Mesenchymal stem cell (in vitro differentiated cells and primary cell): ENCODE data around the gene ARID3A.
A peak's percentile ranks its signal among the peaks of the same experiment; 100 is the strongest.

ENCODE experiments used
- DNase-seq: peaks from one replicate; pipeline ENCODE4 v3.0.0-alpha.2; 2013
- H2AFZ ChIP-seq: one replicate; pipeline ENCODE4 v1.6.1; 2013; ENCODE audit warnings: low read depth, mild to moderate bottlenecking, control low read depth, inconsistent platforms, low read length, moderate library complexity
- H2AK5ac ChIP-seq: 2 replicates; pipeline ENCODE4 v1.6.1; 2013; ENCODE audit warnings: low read length, moderate library complexity, mild to moderate bottlenecking, inconsistent platforms; ENCODE audit not compliant: severe bottlenecking
- H2BK120ac ChIP-seq: one replicate; pipeline ENCODE4 v1.6.1; 2013; ENCODE audit warnings: low read depth, mild to moderate bottlenecking, inconsistent platforms, low read length, moderate library complexity
- H2BK12ac ChIP-seq, 2 experiments: one replicate each; pipeline ENCODE4 v1.6.1; 2013; ENCODE audit warnings: inconsistent platforms in 2 of 2, low read length in 2 of 2, mild to moderate bottlenecking in 2 of 2, moderate library complexity in 2 of 2, control low read depth in 1 of 2
- H2BK15ac ChIP-seq: one replicate; pipeline ENCODE4 v1.6.1; 2013; ENCODE audit warnings: mild to moderate bottlenecking, low read depth, inconsistent platforms; ENCODE audit not compliant: poor library complexity, severe bottlenecking
- H2BK5ac ChIP-seq: 2 replicates; pipeline ENCODE4 v1.6.1; 2013; ENCODE audit warnings: low read depth, mild to moderate bottlenecking, low read length, control low read depth, inconsistent platforms; ENCODE audit not compliant: poor library complexity, severe bottlenecking
- H3K14ac ChIP-seq, 2 experiments: one replicate each; pipeline ENCODE4 v1.6.1; 2013; ENCODE audit warnings: inconsistent platforms in 2 of 2, low read length in 2 of 2, control low read depth in 1 of 2, mild to moderate bottlenecking in 1 of 2, moderate library complexity in 1 of 2
- H3K18ac ChIP-seq, 2 experiments: one replicate each; pipeline ENCODE4 v1.6.1; 2013; ENCODE audit warnings: inconsistent platforms in 2 of 2, low read length in 2 of 2, control low read depth in 1 of 2, low read depth in 1 of 2, mild to moderate bottlenecking in 1 of 2
- H3K23ac ChIP-seq, 2 experiments: one replicate each; pipeline ENCODE4 v1.6.1; 2013; ENCODE audit warnings: inconsistent platforms in 2 of 2, low read length in 2 of 2, mild to moderate bottlenecking in 2 of 2, moderate library complexity in 2 of 2, control low read depth in 1 of 2
- H3K27ac ChIP-seq: 2 replicates; pipeline ENCODE4 v1.5.1; 2013; ENCODE audit warnings: mild to moderate bottlenecking, moderate library complexity, low read length, control low read depth, inconsistent platforms; ENCODE audit not compliant: poor library complexity, severe bottlenecking
- H3K27me3 ChIP-seq, 2 experiments: 2 replicates each; pipeline versions ENCODE4 v1.6.1 to v1.7.0; 2013; ENCODE audit warnings: low read length in 2 of 2, mild to moderate bottlenecking in 2 of 2, moderate library complexity in 2 of 2, control low read depth in 1 of 2, inconsistent platforms in 1 of 2; ENCODE audit not compliant: control insufficient read depth in 1 of 2, insufficient read depth in 1 of 2
- H3K36me3 ChIP-seq, 2 experiments: 2 replicates each; pipeline versions ENCODE4 v1.6.1 to v1.7.0; 2013; ENCODE audit warnings: low read length in 2 of 2, control low read depth in 1 of 2, inconsistent platforms in 1 of 2, low read depth in 1 of 2, mild to moderate bottlenecking in 1 of 2; ENCODE audit not compliant: insufficient read depth in 2 of 2, control insufficient read depth in 1 of 2
- H3K4ac ChIP-seq, 2 experiments: one replicate each; pipeline ENCODE4 v1.6.1; 2013; ENCODE audit warnings: inconsistent platforms in 2 of 2, low read length in 2 of 2, mild to moderate bottlenecking in 2 of 2, moderate library complexity in 2 of 2, control low read depth in 1 of 2, low read depth in 1 of 2
- H3K4me1 ChIP-seq: 2 replicates; pipeline ENCODE4 v1.6.1; 2013; ENCODE audit warnings: low read depth, low read length, control low read depth; ENCODE audit not compliant: control insufficient read depth, insufficient read depth
- H3K4me2 ChIP-seq: 2 replicates; pipeline ENCODE4 v1.6.1; 2013; ENCODE audit warnings: low read length, mild to moderate bottlenecking, inconsistent platforms; ENCODE audit not compliant: poor library complexity, severe bottlenecking
- H3K4me3 ChIP-seq, 2 experiments: 2 replicates each; pipeline versions ENCODE4 v1.5.1 to v1.7.0; 2013; ENCODE audit warnings: low read length in 2 of 2, mild to moderate bottlenecking in 2 of 2, control low read depth in 1 of 2, low read depth in 1 of 2; ENCODE audit not compliant: insufficient read depth in 1 of 2
- H3K79me1 ChIP-seq: replicated peaks from 2 replicates; pipeline ENCODE4 v1.6.1; 2013; ENCODE audit warnings: mild to moderate bottlenecking, control low read depth, low read length, inconsistent platforms; ENCODE audit not compliant: poor library complexity, severe bottlenecking
- H3K9ac ChIP-seq: 2 replicates; pipeline ENCODE4 v1.7.0; 2013; ENCODE audit warnings: mild to moderate bottlenecking, low read length, moderate library complexity
- H3K9me3 ChIP-seq: 2 replicates; pipeline ENCODE4 v1.7.0; 2013; ENCODE audit warnings: mild to moderate bottlenecking, low read length; ENCODE audit not compliant: control insufficient read depth
- H4K8ac ChIP-seq: one replicate; pipeline ENCODE4 v1.6.1; 2013; ENCODE audit warnings: inconsistent platforms, mild to moderate bottlenecking, low read length, moderate library complexity
- H4K91ac ChIP-seq: one replicate; pipeline ENCODE4 v1.6.1; 2013; ENCODE audit warnings: mild to moderate bottlenecking, low read length, inconsistent platforms
- WGBS: methylation state at CpG from one replicate; pipeline ENCODE4 v1.1.7; 2013; ENCODE audit warnings: mixed read lengths; 5-methylcytosine and 5-hydroxymethylcytosine counted together

ARID3A gene

GRCh38 chr19:892894-893689 lies 32.7 kb upstream of the ARID3A start, which contains the start of the genes MED16 and RNU6-9:
Gene MED16, minus strand, starts transcription at chr19:893187. Its CDS starts 2,056 bp downstream, at chr19:891131.
Gene RNU6-9, plus strand, starts transcription at chr19:893484.
- Histone ChIP-seq H3K4ac (peak within 1 kb of the TSS; percentile 95 to 96), H3K9ac (peak within 1 kb of the TSS; percentile 94), H3K14ac (peak within 1 kb of the TSS; percentile 83 to 99), H4K91ac (peak within 1 kb of the TSS; percentile 99), H3K4me3 (peak within 1 kb of the TSS; percentile 83 to 99), H3K27ac (peak within 1 kb of the TSS; percentile 87), H3K18ac (peak within 1 kb of the TSS; percentile 97 to 100), H3K79me1 (peaks cover 31% of the 10 kb centered on the region), H2AFZ (peak within 1 kb of the TSS; percentile 94), H2BK5ac (peak within 1 kb of the TSS; percentile 97), H4K8ac (peak within 1 kb of the TSS; percentile 100), H3K4me1 (peaks cover 6% of the 10 kb centered on the region), H2BK120ac (peak within 1 kb of the TSS; percentile 89), H3K36me3 (peaks cover 34 to 53% of the 10 kb centered on the region in 2 experiments), H2BK12ac (peak within 1 kb of the TSS in 1 of 2 experiments; percentile 15), H3K23ac (peak within 1 kb of the TSS in 1 of 2 experiments; percentile 85), H3K27me3 (no peaks in the 10 kb centered on the region), H2BK15ac (peak within 1 kb of the TSS; percentile 98), H3K4me2 (peak within 1 kb of the TSS; percentile 55), H3K9me3 (no peaks in the 10 kb centered on the region), H2AK5ac (peak within 1 kb of the TSS; percentile 78)
- 1% methylated on average over 57 of the region's 69 CpGs for WGBS
- peak; percentile 94 for DNase-seq

GRCh38 chr19:896434-896833 lies 29.4 kb upstream of the ARID3A start:
- DNase-seq = no peak
- no peaks in the 10 kb centered on the region for H3K27me3 ChIP-seq
- H3K36me3 ChIP-seq = peaks cover 26 to 55% of the 10 kb centered on the region in 2 experiments
- H3K18ac ChIP-seq = no peak overlapping the region
- no peak overlapping the region for H3K4me2 ChIP-seq
- no peak overlapping the region for H3K27ac ChIP-seq
- no peak overlapping the region for H4K8ac ChIP-seq
- H2AK5ac ChIP-seq = no peak overlapping the region
- H2BK15ac ChIP-seq = no peak overlapping the region
- no peak overlapping the region for H2BK5ac ChIP-seq
- H3K79me1 ChIP-seq = peaks cover 29% of the 10 kb centered on the region
- peaks cover 14% of the 10 kb centered on the region for H3K4me1 ChIP-seq
- no peak overlapping the region for H2BK12ac ChIP-seq
- H3K4me3 ChIP-seq = no peak overlapping the region
- no peak overlapping the region for H3K9ac ChIP-seq
- H4K91ac ChIP-seq = no peak overlapping the region
- WGBS = 98% methylated on average over 9 of the region's 10 CpGs
- no peak overlapping the region for H3K14ac ChIP-seq
- no peaks in the 10 kb centered on the region for H3K9me3 ChIP-seq
- no peak overlapping the region for H2BK120ac ChIP-seq
- no peak overlapping the region for H3K23ac ChIP-seq
- no peak overlapping the region for H2AFZ ChIP-seq
- no peak overlapping the region for H3K4ac ChIP-seq

GRCh38 chr19:896999-897398 lies 28.8 kb upstream of the ARID3A start:
- no peak overlapping the region for H3K9ac ChIP-seq
- no peak overlapping the region for H2AK5ac ChIP-seq
- peaks cover 33% of the 10 kb centered on the region for H3K79me1 ChIP-seq
- peaks cover 14% of the 10 kb centered on the region for H3K4me1 ChIP-seq
- DNase-seq = no peak
- H3K9me3 ChIP-seq = no peaks in the 10 kb centered on the region
- no peak overlapping the region for H3K14ac ChIP-seq
- H3K18ac ChIP-seq = no peak overlapping the region
- no peak overlapping the region for H4K8ac ChIP-seq
- no peak overlapping the region for H2BK15ac ChIP-seq
- no peak overlapping the region for H3K4me3 ChIP-seq
- H4K91ac ChIP-seq = no peak overlapping the region
- H2BK12ac ChIP-seq = no peak overlapping the region
- H2BK5ac ChIP-seq = no peak overlapping the region
- 89% methylated on average over 11 of the region's 11 CpGs for WGBS
- no peak overlapping the region for H2AFZ ChIP-seq
- no peak overlapping the region for H3K4ac ChIP-seq
- no peak overlapping the region for H2BK120ac ChIP-seq
- peaks cover 26 to 61% of the 10 kb centered on the region in 2 experiments for H3K36me3 ChIP-seq
- H3K23ac ChIP-seq = no peak overlapping the region
- no peak overlapping the region for H3K4me2 ChIP-seq
- no peaks in the 10 kb centered on the region for H3K27me3 ChIP-seq
- no peak overlapping the region for H3K27ac ChIP-seq

GRCh38 chr19:897442-898039 lies 28.3 kb upstream of the ARID3A start:
- WGBS = 92% methylated on average over 24 of the region's 26 CpGs

More at GRCh38 chr19:897442-898039, 28.3 kb upstream of the ARID3A start:
- Histone ChIP-seq H3K4me3 (no peak overlapping the region), H3K4me2 (no peak overlapping the region), H3K4me1 (peaks cover 12% of the 10 kb centered on the region), H3K23ac (no peak overlapping the region), H2AFZ (no peak overlapping the region), H2AK5ac (no peak overlapping the region), H3K79me1 (peaks cover 31% of the 10 kb centered on the region), H3K14ac (no peak overlapping the region), H2BK120ac (no peak overlapping the region), H3K9ac (no peak overlapping the region), H3K27me3 (no peaks in the 10 kb centered on the region), H2BK5ac (no peak overlapping the region), H2BK15ac (no peak overlapping the region), H3K27ac (no peak overlapping the region), H4K8ac (no peak overlapping the region), H3K9me3 (no peaks in the 10 kb centered on the region), H2BK12ac (no peak overlapping the region), H3K36me3 (peaks cover 26 to 62% of the 10 kb centered on the region in 2 experiments), H4K91ac (no peak overlapping the region), H3K4ac (no peak overlapping the region), H3K18ac (no peak overlapping the region)
- no peak for DNase-seq
